ENCODE results near the gene DGKB. TPM values are rescaled to one million over a fixed set of nuclear protein-coding genes. Genes with fewer than 3 reads are reported as not detected.

Gene DGKB
- total and polyA plus RNA-seq, 5 donors: 0.16 to 1.1 (median 0.54) TPM

DNA sequence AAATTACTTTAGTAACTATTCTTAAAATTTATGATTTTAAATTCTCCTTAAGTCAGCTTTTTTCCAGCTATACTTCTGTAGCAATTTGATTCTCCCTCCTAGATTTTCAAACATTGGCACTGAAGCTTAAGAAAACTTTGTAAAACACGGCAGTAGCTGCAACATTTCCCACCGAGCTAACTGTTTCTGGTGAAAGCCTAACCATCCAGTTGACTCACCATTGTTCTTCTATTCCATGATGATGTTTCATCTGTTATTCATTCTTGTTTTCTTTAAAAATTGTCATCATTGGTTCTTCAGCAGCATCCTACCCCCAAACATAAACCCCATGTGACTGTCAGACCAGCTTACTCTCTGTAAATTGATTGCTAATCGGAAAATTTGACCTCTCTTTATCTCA is 312.3 kb downstream of the DGKB start:
- Histone ChIP-seq H3K9me3 (ENCODE audit: control insufficient read depth, low read length) (no peaks in the 10 kb centered on the region), H3K4me1 (ENCODE audit: control insufficient read depth, insufficient read depth, low read length) (no peaks in the 10 kb centered on the region), H3K27me3 (ENCODE audit: control insufficient read depth, insufficient read depth) (no peaks in the 10 kb centered on the region), H3K27ac (ENCODE audit: low read length) (no peak overlapping the region), H3K4me3 (ENCODE audit: low read length) (no peak overlapping the region)
- intact Hi-C loops (cut with DNase I): no loop called here
- ATAC-seq: no peak
- 81% methylated on average over 3 of the region's 3 CpGs for WGBS
- no peak for DNase-seq

DNA sequence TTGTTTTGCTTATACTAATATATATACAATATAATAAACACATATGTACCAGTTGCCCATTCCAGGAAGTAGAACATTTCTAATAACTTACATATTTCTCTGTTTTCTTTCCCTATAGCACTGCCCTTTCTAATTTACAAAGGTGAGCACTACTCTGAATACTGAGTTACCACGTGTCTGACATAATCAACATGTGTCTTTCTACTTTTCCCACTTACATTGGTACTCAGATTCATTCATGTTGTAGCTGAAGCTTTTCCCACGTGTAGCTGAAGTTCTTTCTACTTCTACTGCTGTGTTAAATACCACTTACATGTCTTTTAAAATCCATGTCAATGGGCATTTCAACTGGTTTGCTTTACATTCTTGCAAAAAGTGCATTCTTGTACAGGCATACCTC is 317.3 kb downstream of the DGKB start:
- no peak overlapping the region for H3K27ac ChIP-seq (ENCODE audit: low read length)
- 75% methylated on average over 2 of the region's 2 CpGs for WGBS
- no peak for DNase-seq
- no peaks in the 10 kb centered on the region for H3K9me3 ChIP-seq (ENCODE audit: control insufficient read depth, low read length)
- no peak overlapping the region for H3K4me3 ChIP-seq (ENCODE audit: low read length)
- intact Hi-C loops (cut with DNase I): no loop called here
- no peaks in the 10 kb centered on the region for H3K27me3 ChIP-seq (ENCODE audit: control insufficient read depth, insufficient read depth)
- no peak for ATAC-seq
- no peaks in the 10 kb centered on the region for H3K4me1 ChIP-seq (ENCODE audit: control insufficient read depth, insufficient read depth, low read length)

DNA sequence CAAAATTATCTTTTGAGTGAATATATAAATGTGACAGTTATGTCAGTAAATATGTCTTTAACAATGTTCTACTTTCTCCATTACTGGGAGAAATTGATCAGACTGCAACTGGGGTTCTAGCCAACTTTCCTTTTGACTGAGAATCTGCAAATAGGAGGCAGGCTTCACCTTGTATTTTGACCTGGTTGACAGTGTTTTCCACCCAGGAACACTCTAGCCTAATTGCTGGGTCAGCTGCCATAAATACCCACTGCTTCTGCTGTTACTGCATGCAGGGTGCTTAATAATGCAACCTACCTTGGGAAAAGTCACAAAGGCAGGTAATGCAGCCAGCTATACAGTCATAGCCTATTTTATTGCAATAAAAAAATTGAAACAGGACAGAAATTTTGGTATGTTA is 319.0 kb downstream of the DGKB start:
- intact Hi-C loops (cut with DNase I): no loop called here
- Histone ChIP-seq H3K9me3 (ENCODE audit: control insufficient read depth, low read length) (no peaks in the 10 kb centered on the region), H3K27me3 (ENCODE audit: control insufficient read depth, insufficient read depth) (no peaks in the 10 kb centered on the region), H3K4me1 (ENCODE audit: control insufficient read depth, insufficient read depth, low read length) (no peaks in the 10 kb centered on the region), H3K4me3 (ENCODE audit: low read length) (no peak overlapping the region), H3K27ac (ENCODE audit: low read length) (no peak overlapping the region)
- DNase-seq: no peak
- ATAC-seq: no peak

- Histone ChIP-seq H3K9me3 (ENCODE audit: control insufficient read depth, low read length) (no peaks in the 10 kb centered on the region), H3K27ac (ENCODE audit: low read length) (no peak overlapping the region), H3K4me3 (ENCODE audit: low read length) (no peak overlapping the region), H3K27me3 (ENCODE audit: control insufficient read depth, insufficient read depth) (no peaks in the 10 kb centered on the region), H3K4me1 (ENCODE audit: control insufficient read depth, insufficient read depth, low read length) (no peaks in the 10 kb centered on the region)
- ATAC-seq: no peak
- intact Hi-C loops (cut with DNase I): no loop called here
- no peak for DNase-seq
- WGBS: 84% methylated on average over 4 of the region's 4 CpGs
Observed at GRCh38 chr7:14582010-14582409, 320.5 kb downstream of the DGKB start.

GRCh38 chr7:14579971-14580370 is 322.6 kb downstream of the DGKB start:
- Histone ChIP-seq H3K4me1 (ENCODE audit: control insufficient read depth, insufficient read depth, low read length) (no peaks in the 10 kb centered on the region), H3K4me3 (ENCODE audit: low read length) (no peak overlapping the region), H3K9me3 (ENCODE audit: control insufficient read depth, low read length) (no peaks in the 10 kb centered on the region), H3K27me3 (ENCODE audit: control insufficient read depth, insufficient read depth) (no peaks in the 10 kb centered on the region), H3K27ac (ENCODE audit: low read length) (no peak overlapping the region)
- intact Hi-C loops (cut with DNase I): no loop called here
- WGBS: 60% methylated on average over 2 of the region's 2 CpGs
- ATAC-seq (no peak), DNase-seq (no peak)

GRCh38 chr7:14576578-14576977 is 326.0 kb downstream of the DGKB start:
- DNase-seq (no peak), ATAC-seq (no peak)
- Histone ChIP-seq H3K9me3 (ENCODE audit: control insufficient read depth, low read length) (no peaks in the 10 kb centered on the region), H3K4me3 (ENCODE audit: low read length) (no peak overlapping the region), H3K27ac (ENCODE audit: low read length) (no peak overlapping the region), H3K4me1 (ENCODE audit: control insufficient read depth, insufficient read depth, low read length) (no peaks in the 10 kb centered on the region), H3K27me3 (ENCODE audit: control insufficient read depth, insufficient read depth) (no peaks in the 10 kb centered on the region)
- WGBS: 90% methylated on average over 3 of the region's 3 CpGs
- intact Hi-C loops (cut with DNase I): no loop called here

- no peaks in the 10 kb centered on the region for H3K27me3 ChIP-seq (ENCODE audit: control insufficient read depth, insufficient read depth)
- no peaks in the 10 kb centered on the region for H3K9me3 ChIP-seq (ENCODE audit: control insufficient read depth, low read length)
- H3K27ac ChIP-seq (ENCODE audit: low read length): no peak overlapping the region
- intact Hi-C loops (cut with DNase I): no loop called here
- ATAC-seq: no peak
- 85% methylated on average over 5 of the region's 5 CpGs for WGBS
- H3K4me1 ChIP-seq (ENCODE audit: control insufficient read depth, insufficient read depth, low read length): no peaks in the 10 kb centered on the region
- DNase-seq: no peak
- no peak overlapping the region for H3K4me3 ChIP-seq (ENCODE audit: low read length)
Observed at GRCh38 chr7:14570750-14571607, 331.6 kb downstream of the DGKB start.

DNA sequence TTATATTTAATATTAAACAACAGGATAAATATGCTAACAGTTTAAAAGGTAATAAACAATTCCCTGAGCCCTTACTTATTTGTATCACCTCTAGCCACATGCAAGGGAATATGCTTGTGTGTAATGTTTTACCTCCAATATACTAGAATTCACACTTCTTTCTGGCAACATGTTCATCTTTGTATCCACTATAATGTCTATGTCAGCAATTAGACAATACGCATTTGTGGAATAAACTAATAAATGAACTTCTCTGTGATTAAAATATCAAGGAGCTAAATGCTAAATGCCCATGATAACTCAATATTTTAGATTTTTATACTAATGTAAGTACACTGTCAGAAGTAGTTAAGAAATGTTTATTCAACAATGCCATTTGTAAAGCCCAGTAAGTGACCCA is 350.5 kb downstream of the DGKB start:
- Histone ChIP-seq H3K4me1 (ENCODE audit: control insufficient read depth, insufficient read depth, low read length) (no peaks in the 10 kb centered on the region), H3K27ac (ENCODE audit: low read length) (no peak overlapping the region), H3K4me3 (ENCODE audit: low read length) (no peak overlapping the region), H3K27me3 (ENCODE audit: control insufficient read depth, insufficient read depth) (no peaks in the 10 kb centered on the region), H3K9me3 (ENCODE audit: control insufficient read depth, low read length) (no peaks in the 10 kb centered on the region)
- 96% methylated on average over 1 of the region's 1 CpG for WGBS
- DNase-seq (no peak), ATAC-seq (no peak)
- intact Hi-C loops (cut with DNase I): no loop called here

DNA sequence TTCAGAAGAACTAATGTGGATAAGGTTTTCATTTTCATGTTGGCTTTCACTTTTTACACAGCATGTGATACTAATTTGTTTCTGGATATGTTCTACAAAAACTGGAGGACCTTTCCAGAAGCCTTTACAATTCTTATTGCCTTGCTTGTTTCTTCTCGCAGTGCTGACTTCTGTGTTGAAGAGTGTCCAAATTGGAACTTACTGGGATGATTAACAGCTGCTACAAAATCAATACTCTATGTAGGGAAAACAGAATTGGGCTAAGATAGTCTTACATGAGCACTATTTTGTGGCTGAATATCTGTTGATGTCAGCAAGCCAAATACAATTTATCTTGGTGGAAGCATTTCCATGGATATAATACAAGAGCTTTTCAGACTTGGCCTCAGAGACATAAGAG is 351.2 kb downstream of the DGKB start:
- H3K27ac ChIP-seq (ENCODE audit: low read length): no peak overlapping the region

GRCh38 chr7:14542624-14543023 is 359.9 kb downstream of the DGKB start:
- DNase-seq (no peak), ATAC-seq (no peak)
- H3K9me3 ChIP-seq (ENCODE audit: control insufficient read depth, low read length): no peaks in the 10 kb centered on the region
- no peaks in the 10 kb centered on the region for H3K4me1 ChIP-seq (ENCODE audit: control insufficient read depth, insufficient read depth, low read length)
- WGBS: 61% methylated on average over 5 of the region's 5 CpGs
- H3K27ac ChIP-seq (ENCODE audit: low read length): no peak overlapping the region
- no peaks in the 10 kb centered on the region for H3K27me3 ChIP-seq (ENCODE audit: control insufficient read depth, insufficient read depth)
- H3K4me3 ChIP-seq (ENCODE audit: low read length): no peak overlapping the region
- intact Hi-C loops (cut with DNase I): no loop called here

More for the DNA sequence above, 351.2 kb downstream of the DGKB start:
- DNase-seq (no peak), ATAC-seq (no peak)
- Histone ChIP-seq H3K4me3 (ENCODE audit: low read length) (no peak overlapping the region), H3K9me3 (ENCODE audit: control insufficient read depth, low read length) (no peaks in the 10 kb centered on the region), H3K4me1 (ENCODE audit: control insufficient read depth, insufficient read depth, low read length) (no peaks in the 10 kb centered on the region), H3K27me3 (ENCODE audit: control insufficient read depth, insufficient read depth) (no peaks in the 10 kb centered on the region)
- WGBS: 63% methylated on average over 1 of the region's 1 CpG
- intact Hi-C loops (cut with DNase I): no loop called here

GRCh38 chr7:14521183-14521582 is 381.4 kb downstream of the DGKB start:
- DNase-seq (no peak), ATAC-seq (no peak)
- Histone ChIP-seq H3K27me3 (ENCODE audit: control insufficient read depth, insufficient read depth) (no peaks in the 10 kb centered on the region), H3K4me3 (ENCODE audit: low read length) (no peak overlapping the region), H3K27ac (ENCODE audit: low read length) (no peak overlapping the region), H3K4me1 (ENCODE audit: control insufficient read depth, insufficient read depth, low read length) (no peaks in the 10 kb centered on the region), H3K9me3 (ENCODE audit: control insufficient read depth, low read length) (no peaks in the 10 kb centered on the region)
- WGBS: 89% methylated on average over 3 of the region's 3 CpGs
- intact Hi-C loops (cut with DNase I): no loop called here

DNA sequence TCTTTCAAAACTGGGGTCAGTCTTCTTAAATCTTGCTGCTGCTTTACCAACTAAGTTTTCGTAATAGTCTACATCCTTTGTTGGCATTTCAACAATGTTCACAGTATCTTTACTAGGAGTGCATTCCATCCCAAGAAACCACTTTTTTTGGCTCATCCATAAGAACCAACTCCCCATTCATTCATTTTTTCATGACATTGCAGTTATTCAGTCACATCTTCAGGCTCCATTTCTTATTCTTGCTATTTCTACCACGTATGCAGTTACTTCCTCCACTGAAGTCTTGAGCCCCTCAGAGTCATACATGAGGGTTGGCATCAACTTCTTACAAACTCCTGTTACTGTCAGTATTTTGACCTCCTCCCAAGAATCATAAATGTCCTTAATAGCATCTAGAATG is 392.3 kb downstream of the DGKB start:
- intact Hi-C loops (cut with DNase I): no loop called here
- Histone ChIP-seq H3K9me3 (ENCODE audit: control insufficient read depth, low read length) (no peaks in the 10 kb centered on the region), H3K27ac (ENCODE audit: low read length) (no peak overlapping the region), H3K27me3 (ENCODE audit: control insufficient read depth, insufficient read depth) (no peaks in the 10 kb centered on the region), H3K4me1 (ENCODE audit: control insufficient read depth, insufficient read depth, low read length) (no peaks in the 10 kb centered on the region), H3K4me3 (ENCODE audit: low read length) (no peak overlapping the region)
- DNase-seq (no peak), ATAC-seq (no peak)
- WGBS: 80% methylated on average over 2 of the region's 2 CpGs
